GM12878 (cell line): ENCODE measurements around the gene DUOXA2. TPM values are rescaled to one million over a fixed set of nuclear protein-coding genes. Genes with fewer than 3 reads are reported as not detected.

ENCODE experiments used
- ATAC-seq: fragments of 200-7000 bp; cut with Tn5 transposase; 3 replicates; pipeline ENCODE4 v1.9.1; 2020; ENCODE audit warnings: mild to moderate bottlenecking, moderate library complexity
- BruUV-seq: library from RNA; stranded (reverse); fragments of 400-500 nt; replicated peaks from 2 replicates; lab custom pipeline; 2021; lab: Mats Ljungman, UMichigan
- CTCF ChIA-PET: fragments of 300-600 bp; sonication (Branson Sonifier 250); formaldehyde crosslinking; extraction: SDS; loops from one replicate; lab custom pipeline; 2021; ENCODE audit warnings: inconsistent platforms; lab: Yijun Ruan, JAX
- POLR2A ChIA-PET: fragments of 350-600 bp; formaldehyde crosslinking; extraction: SDS; loops from one replicate; lab custom pipeline; 2021; ENCODE audit warnings: inconsistent platforms; lab: Charles Lee
- RAD21 ChIA-PET: fragments of 300-600 bp; sonication (Branson Sonifier 250); formaldehyde crosslinking; loops from one replicate; lab custom pipeline; 2023; ENCODE audit warnings: antibody characterized with exemption; ENCODE audit not compliant: unreplicated experiment; lab: Charles Lee
- SMC1A ChIA-PET: fragments of 300-600 bp; sonication (Branson Sonifier 250); formaldehyde crosslinking; loops from one replicate; lab custom pipeline; 2023; ENCODE audit not compliant: unreplicated experiment, uncharacterized antibody; lab: Charles Lee
- DNase-seq: peaks from one replicate; pipeline ENCODE4 v3.0.0-alpha.2; 2011; ENCODE audit warnings: low read depth, low spot score
- FAIRE-seq: peaks from 3 replicates; lab custom pipeline; 2011; peaks lifted over from hg19 to GRCh38; lab: Jason Lieb, UNC
- H2AFZ ChIP-seq: 2 replicates; pipeline ENCODE4 v1.6.0; 2011; ENCODE audit warnings: low read depth, low read length, control low read depth; ENCODE audit not compliant: control insufficient read depth
- H3K27ac ChIP-seq: 2 replicates; pipeline ENCODE4 v1.5.1; 2011; ENCODE audit warnings: control low read depth; ENCODE audit not compliant: control insufficient read depth, insufficient read depth
- H3K27me3 ChIP-seq, 2 experiments: replicated peaks in 1 of 2; 2 replicates each; pipeline versions ENCODE4 v1.6.0 to v1.6.1; 2011; ENCODE audit warnings: low read length in 1 of 2; ENCODE audit not compliant: control insufficient read depth in 2 of 2, insufficient read depth in 2 of 2
- H3K36me3 ChIP-seq, 2 experiments: 2 replicates each; pipeline ENCODE4 v1.5.1; 2011; ENCODE audit warnings: low read length in 1 of 2; ENCODE audit not compliant: control insufficient read depth in 2 of 2, insufficient read depth in 2 of 2
- H3K4me1 ChIP-seq: 2 replicates; pipeline ENCODE4 v1.6.1; 2011; ENCODE audit warnings: mild to moderate bottlenecking, low read length, moderate library complexity, mixed read lengths; ENCODE audit not compliant: control insufficient read depth, insufficient read depth
- H3K4me2 ChIP-seq: 2 replicates; pipeline ENCODE4 v1.6.0; 2011; ENCODE audit warnings: control low read depth; ENCODE audit not compliant: control insufficient read depth, insufficient read depth
- H3K4me3 ChIP-seq: fragments of 200-600 bp; sonication (generic); 2 replicates; pipeline ENCODE4 v1.5.1; 2016
- H3K79me2 ChIP-seq: 2 replicates; pipeline ENCODE4 v1.6.0; 2011; ENCODE audit warnings: low read length; ENCODE audit not compliant: control insufficient read depth, insufficient read depth
- H3K9ac ChIP-seq: 2 replicates; pipeline ENCODE4 v1.8.0; 2011; ENCODE audit warnings: low read length, control low read depth, mixed read lengths; ENCODE audit not compliant: control insufficient read depth, insufficient read depth
- H3K9me3 ChIP-seq: replicated peaks from 3 replicates; pipeline ENCODE4 v1.5.1; 2011; ENCODE audit warnings: mild to moderate bottlenecking, low read length; ENCODE audit not compliant: control insufficient read depth, insufficient read depth
- H4K20me1 ChIP-seq: 2 replicates; pipeline ENCODE4 v1.6.0; 2011; ENCODE audit not compliant: control insufficient read depth, insufficient read depth
- ATF3 ChIP-seq: IDR thresholded peaks from 2 replicates; pipeline ENCODE4 v1.6.1; 2011; ENCODE audit warnings: low read depth, mild to moderate bottlenecking, low read length, moderate library complexity, borderline replicate concordance; ENCODE audit errors: extremely low read depth
- BACH1 ChIP-seq: fragments of 450-650 bp; IDR thresholded peaks from 2 replicates; pipeline ENCODE4 v1.6.1; 2017; ENCODE audit warnings: mild to moderate bottlenecking, borderline replicate concordance
- BMI1 ChIP-seq: fragments of 450-650 bp; IDR thresholded peaks from 2 replicates; pipeline ENCODE4 v1.6.1; 2016; ENCODE audit warnings: mild to moderate bottlenecking, moderate library complexity, borderline replicate concordance
- ETV6 ChIP-seq, 2 experiments: fragments of 450-650 bp in 1 of 2; IDR thresholded peaks in 1 of 2; conservative IDR thresholded peaks in 1 of 2; 2 replicates each; pipeline ENCODE4 v1.6.1; 2014; ENCODE audit warnings: antibody characterized with exemption in 1 of 2, borderline replicate concordance in 1 of 2, low read depth in 1 of 2, mild to moderate bottlenecking in 1 of 2, moderate library complexity in 1 of 2
- EZH2 ChIP-seq: IDR thresholded peaks from 2 replicates; pipeline ENCODE4 v1.6.1; 2012; ENCODE audit warnings: low read depth, mild to moderate bottlenecking, control low read depth, inconsistent platforms, low read length, borderline replicate concordance; ENCODE audit not compliant: control insufficient read depth
- GATAD2B ChIP-seq: fragments of 450-650 bp; conservative IDR thresholded peaks from 2 replicates; pipeline ENCODE4 v1.6.1; 2017; ENCODE audit warnings: low read depth, mild to moderate bottlenecking, moderate library complexity
- IKZF1 ChIP-seq: fragments of 450-650 bp; conservative IDR thresholded peaks from 2 replicates; pipeline ENCODE4 v1.6.1; 2017; ENCODE audit warnings: antibody characterized with exemption, mild to moderate bottlenecking
- IRF4 ChIP-seq: IDR thresholded peaks from 2 replicates; pipeline ENCODE4 v1.6.1; 2011; ENCODE audit warnings: low read depth, low read length
- NBN ChIP-seq: fragments of 450-650 bp; IDR thresholded peaks from 2 replicates; pipeline ENCODE4 v1.6.1; 2016
- POLR2A ChIP-seq: IDR thresholded peaks from 2 replicates; pipeline ENCODE4 v1.6.1; 2011; ENCODE audit warnings: low read depth, mild to moderate bottlenecking, low read length
- POU2F2 ChIP-seq: IDR thresholded peaks from 3 replicates; pipeline ENCODE4 v1.6.1; 2011; ENCODE audit warnings: low read depth, mild to moderate bottlenecking, low read length, borderline replicate concordance
- RAD21 ChIP-seq: IDR thresholded peaks from 2 replicates; pipeline ENCODE4 v1.6.1; 2011; ENCODE audit warnings: mild to moderate bottlenecking, low read depth, low read length, moderate library complexity; ENCODE audit not compliant: insufficient read depth
- RB1 ChIP-seq: fragments of 450-650 bp; formaldehyde crosslinking; IDR thresholded peaks from 2 replicates; pipeline ENCODE4 v1.6.1; 2017; ENCODE audit warnings: mild to moderate bottlenecking, borderline replicate concordance
- RUNX3 ChIP-seq: IDR thresholded peaks from 2 replicates; pipeline ENCODE4 v1.6.1; 2012; ENCODE audit warnings: low read length, inconsistent platforms
- SKIL ChIP-seq: fragments of 450-650 bp; IDR thresholded peaks from 2 replicates; pipeline ENCODE4 v1.6.1; 2017; ENCODE audit warnings: mild to moderate bottlenecking, low read depth, inconsistent platforms; ENCODE audit not compliant: poor library complexity, severe bottlenecking
- SMC3 ChIP-seq: IDR thresholded peaks from 2 replicates; pipeline ENCODE4 v1.6.1; 2011; ENCODE audit warnings: low read length, improper control_type of control experiment, borderline replicate concordance
- TARDBP ChIP-seq: IDR thresholded peaks from 2 replicates; pipeline ENCODE4 v1.6.1; 2016; ENCODE audit warnings: borderline replicate concordance
- TCF12 ChIP-seq: IDR thresholded peaks from 2 replicates; pipeline ENCODE4 v1.6.1; 2011; ENCODE audit warnings: low read depth, mild to moderate bottlenecking, low read length
- USF2 ChIP-seq: IDR thresholded peaks from 2 replicates; pipeline ENCODE4 v1.6.1; 2011; ENCODE audit warnings: low read depth, low read length, improper control_type of control experiment, borderline replicate concordance
- YY1 ChIP-seq: IDR thresholded peaks from 2 replicates; pipeline ENCODE4 v1.6.1; 2011; ENCODE audit warnings: low read depth, mild to moderate bottlenecking, low read length
- ZNF207 ChIP-seq: fragments of 450-650 bp; IDR thresholded peaks from 2 replicates; pipeline ENCODE4 v1.6.1; 2014; ENCODE audit warnings: antibody characterized with exemption, mild to moderate bottlenecking, borderline replicate concordance
- WGBS: methylation state at CpG from one replicate; pipeline ENCODE4 v1.1.6; 2016; ENCODE audit warnings: low lambda C conversion rate; ENCODE audit not compliant: insufficient replicate concordance, insufficient coverage; ENCODE audit errors: missing lambda C conversion rate; 5-methylcytosine and 5-hydroxymethylcytosine counted together
- in situ Hi-C: fragments of 300-500 bp; cut with MboI; formaldehyde crosslinking; loops from 9 replicates; pipeline ENCODE4 v1.14.3; 2018; ENCODE audit warnings: mixed read lengths
- intact Hi-C: fragments of 100-400 bp; cut with micrococcal nuclease; formaldehyde crosslinking; loops from one replicate; pipeline ENCODE4 v1.14.2; 2022; ENCODE audit not compliant: unreplicated experiment
- polyA plus RNA-seq, 11 experiments: library from polyadenylated mRNA; depleted of rRNA in 4 of 11; unstranded in 6 of 11; stranded (reverse) in 5 of 11; fragments of >200 nt; fragmentation: Nextera tagmentation in 4 of 11; fragmentation: Illumina TruSeq in 1 of 11; extraction: Ambion mirVana in 4 of 11; extraction: Trizol in 1 of 11; gene quantifications; 1 replicate in 1 of 11; 2 replicates in 10 of 11; pipeline versions ENCODE4 v1.2.1 to v1.2.3, GENCODE V29; 2011 to 2016; ENCODE audit warnings: inconsistent platforms in 2 of 11, missing spikeins in 2 of 11, low read depth in 1 of 11
- total RNA-seq, 4 experiments: library from RNA; depleted of rRNA in 3 of 4; stranded (reverse); fragments of >200 nt in 3 of 4; fragmentation: Illumina TruSeq in 1 of 4; extraction: Trizol in 1 of 4; gene quantifications; 2 replicates each; pipeline versions ENCODE4 v1.2.1 to v1.2.3, GENCODE V29; 2013 to 2021

Gene DUOXA2
- total and polyA plus RNA-seq, 10 of the 15 experiments (the other 5 are each of a cell fraction or from before 2014, with no cell fraction given): not detected

GRCh38 chr15:45162771-45163507, 48.8 kb downstream of the DUOXA2 start:
- no peak overlapping the region for H2AFZ ChIP-seq
- no peaks in the 10 kb centered on the region for H3K27me3 ChIP-seq
- ChIA-PET POLR2A (interaction anchor here (0.6 to 2.3 kb wide), 8 partner anchors 18 to 240 kb away, joined by 3 to 9 read pairs (median 4); partner anchors contain the start of gene SHF), CTCF (interaction anchor here (0.6 to 16.3 kb wide), 61 partner anchors 9 to 451 kb away, joined by 3 to 253 read pairs (median 5); partner anchors contain the start of gene SHF), SMC1A (interaction anchor here (0.5 to 9.7 kb wide), 22 partner anchors 9 to 566 kb away, joined by 3 to 159 read pairs (median 4); a partner anchor contains a TSS), RAD21 (interaction anchor here (0.8 to 6.6 kb wide), 23 partner anchors 13 to 448 kb away, joined by 3 to 104 read pairs (median 5); a partner anchor contains a TSS)
- ATAC-seq: peak; percentile 76
- no peaks in the 10 kb centered on the region for H3K9me3 ChIP-seq
- peaks cover 7% of the 10 kb centered on the region for H3K4me1 ChIP-seq
- no peak overlapping the region for H3K4me3 ChIP-seq
- H3K27ac ChIP-seq: no peak overlapping the region
- H3K36me3 ChIP-seq: no peaks in the 10 kb centered on the region
- BruUV-seq: no TSS peak
- H4K20me1 ChIP-seq: no peaks in the 10 kb centered on the region
- in situ Hi-C loops (loop anchor here (5.0 kb wide), 1 partner anchor 109 kb away; no protein-coding TSS in a partner anchor), intact Hi-C loops (loop anchor here (2.0 kb wide), 1 partner anchor 294 kb away; no protein-coding TSS in a partner anchor)
- WGBS: 14% methylated on average over 7 of the region's 7 CpGs
- no peak overlapping the region for H3K4me2 ChIP-seq
- H3K9ac ChIP-seq: no peak overlapping the region
- FAIRE-seq: peak; percentile 81
- peak; percentile 27 for DNase-seq
- H3K79me2 ChIP-seq: peaks cover 4% of the 10 kb centered on the region
- no peak for TF ChIP-seq USF2
- TF ChIP-seq IKZF1: peak; percentile 39
- peak; percentile 19; the same call in 1 of the 2 replicates for TF ChIP-seq RUNX3
- TF ChIP-seq RAD21: peak; percentile 93
- no peak for TF ChIP-seq EZH2
- 0 out of 2 replicates have a peak, but pooled peaks have one; percentile 12 for TF ChIP-seq TCF12
- 0 out of 2 replicates have a peak, but pooled peaks have one; percentile 17 for TF ChIP-seq RB1
- TF ChIP-seq IRF4: peak; percentile 79
- peak; percentile 34; the same call in 1 of the 2 replicates for TF ChIP-seq YY1
- no peak for TF ChIP-seq SKIL
- no peak for TF ChIP-seq ETV6 (conservative IDR thresholded peaks at IDR 0.05 in 1 of 2, IDR thresholded peaks at IDR 0.05 in 1 of 2; ENCODE audit: borderline replicate concordance in 1 of 2, low read depth in 1 of 2)
- TF ChIP-seq BACH1: 0 out of 2 replicates have a peak, but pooled peaks have one; percentile 9
- no peak for TF ChIP-seq ATF3
- TF ChIP-seq NBN: 0 out of 2 replicates have a peak, but pooled peaks have one; percentile 30
- TF ChIP-seq BMI1: no peak
- 0 out of 2 replicates have a peak, but pooled peaks have one; percentile 41 for TF ChIP-seq ZNF207
- TF ChIP-seq POLR2A: peak; percentile 34
- peak; percentile 72 for TF ChIP-seq SMC3
- TF ChIP-seq GATAD2B: no peak
- peak; percentile 36; the same call in 1 of the 3 replicates for TF ChIP-seq POU2F2
- no peak for TF ChIP-seq TARDBP
